Fibroblast of lung (primary cell): Measurements from ENCODE around the gene GPM6B. TPM values are rescaled to one million over a fixed set of nuclear protein-coding genes. Genes with fewer than 3 reads are reported as not detected.

ENCODE experiments used
- DNase-seq, 2 donors: peaks; one replicate each; pipeline versions ENCODE4 v3.0.0 to v3.0.0-alpha.2; 2010; ENCODE audit warnings: low read depth in 2 of 2
- H2AFZ ChIP-seq: 2 replicates; pipeline ENCODE4 v1.5.1; 2012; ENCODE audit warnings: low read length, control low read depth, inconsistent platforms
- H3K27ac ChIP-seq: 2 replicates; pipeline ENCODE4 v1.5.1; 2011; ENCODE audit warnings: low read length, control low read depth; ENCODE audit not compliant: insufficient read depth
- H3K27me3 ChIP-seq: 2 replicates; pipeline ENCODE4 v1.5.1; 2011; ENCODE audit warnings: mild to moderate bottlenecking, low read length; ENCODE audit not compliant: control insufficient read depth, insufficient read depth
- H3K36me3 ChIP-seq: 2 replicates; pipeline ENCODE4 v1.5.1; 2011; ENCODE audit warnings: low read length; ENCODE audit not compliant: control insufficient read depth, insufficient read depth
- H3K4me1 ChIP-seq: 2 replicates; pipeline ENCODE4 v1.5.1; 2011; ENCODE audit warnings: low read length; ENCODE audit not compliant: control insufficient read depth, insufficient read depth; ENCODE audit errors: extremely low read depth
- H3K4me2 ChIP-seq: 2 replicates; pipeline ENCODE4 v1.5.1; 2011; ENCODE audit warnings: low read length, control low read depth; ENCODE audit not compliant: insufficient read depth; ENCODE audit errors: extremely low read depth
- H3K4me3 ChIP-seq, 4 experiments: fragments of 200-600 bp in 1 of 4; sonication (generic) in 1 of 4; replicated peaks in 1 of 4; 2 replicates each; pipeline ENCODE4 v1.5.1; 2011 to 2016; ENCODE audit warnings: low read length in 4 of 4, low read depth in 3 of 4, mild to moderate bottlenecking in 3 of 4, control low read depth in 2 of 4, inconsistent platforms in 1 of 4, mixed read lengths in 1 of 4; ENCODE audit not compliant: insufficient read depth in 1 of 4; ENCODE audit errors: control extremely low read depth in 1 of 4
- H3K79me2 ChIP-seq: 2 replicates; pipeline ENCODE4 v1.5.1; 2012; ENCODE audit warnings: mild to moderate bottlenecking, low read length, inconsistent platforms; ENCODE audit not compliant: control insufficient read depth, insufficient read depth
- H3K9ac ChIP-seq: 2 replicates; pipeline ENCODE4 v1.5.1; 2011; ENCODE audit warnings: mild to moderate bottlenecking, low read length, control low read depth; ENCODE audit not compliant: insufficient read depth
- H3K9me3 ChIP-seq: 2 replicates; pipeline ENCODE4 v1.5.1; 2012; ENCODE audit warnings: low read depth, low read length; ENCODE audit not compliant: control insufficient read depth, insufficient read depth
- H4K20me1 ChIP-seq: 2 replicates; pipeline ENCODE4 v1.5.1; 2011; ENCODE audit warnings: low read length; ENCODE audit not compliant: control insufficient read depth, insufficient read depth; ENCODE audit errors: extremely low read depth
- CTCF ChIP-seq, 2 donors: IDR thresholded peaks in 1 of 2; conservative IDR thresholded peaks in 1 of 2; 1 replicate in 1 of 2; 2 replicates in 1 of 2; pipeline ENCODE4 v1.5.1; 2011 to 2012; ENCODE audit warnings: low read length in 2 of 2, control low read depth in 1 of 2, inconsistent platforms in 1 of 2, low read depth in 1 of 2, mild to moderate bottlenecking in 1 of 2
- EZH2 ChIP-seq: IDR thresholded peaks from 2 replicates; pipeline ENCODE4 v1.5.1; 2012; ENCODE audit warnings: low read length, control low read depth, mild to moderate bottlenecking; ENCODE audit errors: missing control alignments
- polyA plus RNA-seq, 2 donors: library from polyadenylated mRNA; depleted of rRNA in 1 of 2; stranded (reverse) in 1 of 2; unstranded in 1 of 2; fragments of >200 nt; gene quantifications; 2 replicates each; pipeline ENCODE4 v1.2.1, GENCODE V29; 2011 to 2012; ENCODE audit warnings: missing spikeins in 1 of 2
- total RNA-seq: library from RNA; depleted of rRNA; stranded (reverse); fragments of >200 nt; gene quantifications from 2 replicates; pipeline ENCODE4 v1.2.1, GENCODE V29; 2014

The GPM6B gene
- total and polyA plus RNA-seq, 2 donors (not counting 1 experiment from before 2014, with no cell fraction given) = 0.99 to 5.2 TPM

- H4K20me1 ChIP-seq = no peaks in the 10 kb centered on the region
- H3K4me1 ChIP-seq = no peaks in the 10 kb centered on the region
- H3K36me3 ChIP-seq = no peaks in the 10 kb centered on the region
- no peaks in the 10 kb centered on the region for H3K27me3 ChIP-seq
- no peak overlapping the region for H3K4me2 ChIP-seq
- H3K4me3 ChIP-seq = no peak overlapping the region
- H3K9ac ChIP-seq = no peak overlapping the region
- no peak for DNase-seq
- H3K79me2 ChIP-seq = no peaks in the 10 kb centered on the region
- no peaks in the 10 kb centered on the region for H3K9me3 ChIP-seq
- TF ChIP-seq CTCF (conservative IDR thresholded peaks at IDR 0.05 in 1 of 2, IDR thresholded peaks at IDR 0.05 in 1 of 2; ENCODE audit: low read depth in 1 of 2, low read length in 2 of 2) (no peak), EZH2 (no peak)
- no peak overlapping the region for H3K27ac ChIP-seq
- no peak overlapping the region for H2AFZ ChIP-seq
Measured at GRCh38 chrX:13854003-13854402, 37.1 kb upstream of the GPM6B start.

GRCh38 chrX:13852001-13852695 lies 35.3 kb upstream of the GPM6B start:
- Histone ChIP-seq H3K9ac (no peak overlapping the region), H3K79me2 (no peaks in the 10 kb centered on the region), H3K4me1 (no peaks in the 10 kb centered on the region), H4K20me1 (no peaks in the 10 kb centered on the region), H3K27ac (no peak overlapping the region), H3K36me3 (no peaks in the 10 kb centered on the region), H3K27me3 (no peaks in the 10 kb centered on the region), H3K4me2 (no peak overlapping the region), H3K9me3 (no peaks in the 10 kb centered on the region), H3K4me3 (no peak overlapping the region), H2AFZ (no peak overlapping the region)
- TF ChIP-seq EZH2 (no peak), CTCF (conservative IDR thresholded peaks at IDR 0.05 in 1 of 2, IDR thresholded peaks at IDR 0.05 in 1 of 2; ENCODE audit: low read depth in 1 of 2, low read length in 2 of 2) (no peak)
- DNase-seq = no peak

- no peak overlapping the region for H3K4me2 ChIP-seq
- H3K27ac ChIP-seq = no peak overlapping the region
- no peaks in the 10 kb centered on the region for H4K20me1 ChIP-seq
- no peaks in the 10 kb centered on the region for H3K36me3 ChIP-seq
- no peaks in the 10 kb centered on the region for H3K9me3 ChIP-seq
- TF ChIP-seq CTCF (conservative IDR thresholded peaks at IDR 0.05 in 1 of 2, IDR thresholded peaks at IDR 0.05 in 1 of 2; ENCODE audit: low read depth in 1 of 2, low read length in 2 of 2) (no peak), EZH2 (no peak)
- no peaks in the 10 kb centered on the region for H3K4me1 ChIP-seq
- H3K79me2 ChIP-seq = no peaks in the 10 kb centered on the region
- peak; percentile 47 to 54 for DNase-seq
- no peak overlapping the region for H3K9ac ChIP-seq
- H2AFZ ChIP-seq = no peak overlapping the region
- no peak overlapping the region for H3K4me3 ChIP-seq
- no peaks in the 10 kb centered on the region for H3K27me3 ChIP-seq
Measured at GRCh38 chrX:13845721-13846378, 29.0 kb upstream of the GPM6B start.
